Stimulated activated CD4-positive, alpha-beta T cell treated with anti-CD3 and anti-CD28 coated beads, Interleukin-15, amount 100 ng/mL, for 24 hours (primary cell): ENCODE results near the gene MBTPS1.
"Not testable (repeated sequence)": the region's sequence is repeated elsewhere in the genome, so short reads cannot be mapped to it uniquely, and the experiment has no call there.

Experiments used
- DNase-seq: peaks from one replicate; pipeline ENCODE4 v3.0.0-alpha.2; 2020

MBTPS1 gene

GRCh38 chr16:84136331-84137125 lies 19.8 kb upstream of the MBTPS1 start:
- DNase-seq, result no peak

- DNase-seq, result no peak
Measured at GRCh38 chr16:84132527-84133285, 16.0 kb upstream of the MBTPS1 start.

GRCh38 chr16:84131117-84131516 lies 14.4 kb upstream of the MBTPS1 start:
- DNase-seq, result no peak

GRCh38 chr16:84124257-84125073 lies 7.7 kb upstream of the MBTPS1 start:
- DNase-seq, result no peak

- DNase-seq, result no peak
Measured at GRCh38 chr16:84121007-84121406, 4.3 kb upstream of the MBTPS1 start.

GRCh38 chr16:84120023-84120422 lies 3.3 kb upstream of the MBTPS1 start:
- DNase-seq, result no peak

- no peak for DNase-seq
Measured at GRCh38 chr16:84119368-84119767, 2.6 kb upstream of the MBTPS1 start.

- not testable (repeated sequence) for DNase-seq
Measured at GRCh38 chr16:84118315-84118714, 1.6 kb upstream of the MBTPS1 start.

GRCh38 chr16:84117494-84117843 lies 727 bp upstream of the MBTPS1 start:
- DNase-seq, result peak; percentile 55

GRCh38 chr16:84115919-84116719 lies 623 bp downstream of the MBTPS1 start:
- peak; percentile 63 for DNase-seq

GRCh38 chr16:84111949-84112348 lies 4.8 kb downstream of the MBTPS1 start:
- DNase-seq, result peak; percentile 63

- DNase-seq, result no peak
Measured at GRCh38 chr16:84111525-84111924, 5.2 kb downstream of the MBTPS1 start.

- no peak for DNase-seq
Measured at GRCh38 chr16:84110527-84110926, 6.2 kb downstream of the MBTPS1 start.

- no peak for DNase-seq
Measured at GRCh38 chr16:84109598-84110335, 7.0 kb downstream of the MBTPS1 start.

- DNase-seq, result no peak
Measured at GRCh38 chr16:84107921-84108320, 8.8 kb downstream of the MBTPS1 start.

GRCh38 chr16:84105948-84106740 lies 10.6 kb downstream of the MBTPS1 start:
- no peak for DNase-seq

- DNase-seq, result no peak
Measured at GRCh38 chr16:84105301-84105815, 11.4 kb downstream of the MBTPS1 start.

GRCh38 chr16:84104231-84104630 lies 12.5 kb downstream of the MBTPS1 start:
- no peak for DNase-seq

- DNase-seq, result no peak
Measured at GRCh38 chr16:84103678-84104077, 13.1 kb downstream of the MBTPS1 start.

GRCh38 chr16:84098939-84099338 lies 17.8 kb downstream of the MBTPS1 start:
- no peak for DNase-seq
